GM18526 (cell line): ENCODE measurements around the gene CYP4V2.

Experiments
- POLR2A ChIP-seq: IDR thresholded peaks from 3 replicates; pipeline ENCODE4 v1.6.1; 2011; ENCODE audit not compliant: insufficient read length; ENCODE audit errors: extremely low read depth

The CYP4V2 gene

GRCh38 chr4:186204103-186204559, 12.8 kb downstream of the CYP4V2 start:
- no peak for TF ChIP-seq POLR2A

GRCh38 chr4:186204686-186205085, 13.3 kb downstream of the CYP4V2 start:
- TF ChIP-seq POLR2A: no peak

- no peak for TF ChIP-seq POLR2A
Observed at GRCh38 chr4:186205156-186205555, 13.8 kb downstream of the CYP4V2 start.

GRCh38 chr4:186216465-186217024, 25.2 kb downstream of the CYP4V2 start:
- no peak for TF ChIP-seq POLR2A

- no peak for TF ChIP-seq POLR2A
Observed at GRCh38 chr4:186217733-186218293, 26.4 kb downstream of the CYP4V2 start.

GRCh38 chr4:186221624-186222023, 30.3 kb downstream of the CYP4V2 start:
- no peak for TF ChIP-seq POLR2A

GRCh38 chr4:186225848-186226247, 34.5 kb downstream of the CYP4V2 start:
- no peak for TF ChIP-seq POLR2A

GRCh38 chr4:186226521-186227189, 35.3 kb downstream of the CYP4V2 start:
- no peak for TF ChIP-seq POLR2A

GRCh38 chr4:186227221-186227620, 35.9 kb downstream of the CYP4V2 start, which contains the start of gene KLKB1:
TSS of gene KLKB1 (plus strand) at chr4:186227507. CDS start at chr4:186228196, 689 bp downstream.
- no peak for TF ChIP-seq POLR2A

- TF ChIP-seq POLR2A: no peak
Observed at GRCh38 chr4:186227744-186228513, 36.6 kb downstream of the CYP4V2 start.

GRCh38 chr4:186228514-186228894, 37.1 kb downstream of the CYP4V2 start:
- TF ChIP-seq POLR2A: no peak

- TF ChIP-seq POLR2A: no peak
Observed at GRCh38 chr4:186234367-186234766, 43.0 kb downstream of the CYP4V2 start.

GRCh38 chr4:186236126-186236525, 44.8 kb downstream of the CYP4V2 start:
- no peak for TF ChIP-seq POLR2A

- no peak for TF ChIP-seq POLR2A
Observed at GRCh38 chr4:186240452-186240847, 49.1 kb downstream of the CYP4V2 start.

- no peak for TF ChIP-seq POLR2A
Observed at GRCh38 chr4:186240848-186241491, 49.6 kb downstream of the CYP4V2 start.
